GM10266 (cell line): ENCODE data around the gene LINC00305.
A peak's percentile ranks its signal among the peaks of the same experiment; 100 is the strongest.

Experiments
- DNase-seq: peaks from one replicate; pipeline ENCODE4 v3.0.0; 2012; ENCODE audit errors: extremely low spot score
- CTCF ChIP-seq: IDR thresholded peaks from 2 replicates; pipeline ENCODE4 v1.5.1; 2012; ENCODE audit warnings: mild to moderate bottlenecking, low read depth; ENCODE audit not compliant: control insufficient read depth, insufficient read depth; ENCODE audit errors: missing control alignments

Gene LINC00305

GRCh38 chr18:64042728-64043358, 106.0 kb downstream of the LINC00305 start:
- no peak for TF ChIP-seq CTCF
- no peak for DNase-seq

GRCh38 chr18:64037812-64038414, 111.0 kb downstream of the LINC00305 start:
- peak; percentile 63 for DNase-seq
- TF ChIP-seq CTCF = peak; percentile 28

- DNase-seq = no peak
- TF ChIP-seq CTCF = no peak
Measured at GRCh38 chr18:64032312-64032711, 116.6 kb downstream of the LINC00305 start.

- no peak for TF ChIP-seq CTCF
- DNase-seq = no peak
Measured at GRCh38 chr18:64031411-64031810, 117.5 kb downstream of the LINC00305 start.
